ENCODE measurements around the gene SCCPDH.
A peak's percentile ranks its signal among the peaks of the same experiment; 100 is the strongest.
"Not testable (repeated sequence)": the region's sequence is repeated elsewhere in the genome, so short reads cannot be mapped to it uniquely, and the experiment has no call there.

SCCPDH gene

GRCh38 chr1:246708166-246708565 lies 16.0 kb upstream of the SCCPDH start:
- DNase-seq = no peak

- DNase-seq = no peak
Measured at GRCh38 chr1:246709196-246709595, 15.0 kb upstream of the SCCPDH start.

GRCh38 chr1:246709835-246710234 lies 14.4 kb upstream of the SCCPDH start:
- no peak for DNase-seq

- DNase-seq = no peak
Measured at GRCh38 chr1:246711548-246712003, 12.6 kb upstream of the SCCPDH start.

GRCh38 chr1:246712428-246712827 lies 11.8 kb upstream of the SCCPDH start:
- DNase-seq = not testable (repeated sequence)

GRCh38 chr1:246719361-246719760 lies 4.8 kb upstream of the SCCPDH start:
- not testable (repeated sequence) for DNase-seq

GRCh38 chr1:246720814-246721213 lies 3.4 kb upstream of the SCCPDH start:
- not testable (repeated sequence) for DNase-seq

GRCh38 chr1:246722720-246723119 lies 1.5 kb upstream of the SCCPDH start:
- no peak for DNase-seq

- peak; percentile 88 for DNase-seq
Measured at GRCh38 chr1:246724731-246725095, 504 bp downstream of the SCCPDH start.

GRCh38 chr1:246725191-246725590 lies 982 bp downstream of the SCCPDH start:
- peak; percentile 38 for DNase-seq

- DNase-seq = no peak
Measured at GRCh38 chr1:246726255-246726679, 2.1 kb downstream of the SCCPDH start.

- no peak for DNase-seq
Measured at GRCh38 chr1:246726881-246727280, 2.7 kb downstream of the SCCPDH start.

GRCh38 chr1:246727594-246727993 lies 3.4 kb downstream of the SCCPDH start:
- DNase-seq = no peak

GRCh38 chr1:246728311-246728710 lies 4.1 kb downstream of the SCCPDH start:
- DNase-seq = no peak

GRCh38 chr1:246729040-246729439 lies 4.8 kb downstream of the SCCPDH start:
- not testable (repeated sequence) for DNase-seq

GRCh38 chr1:246730839-246731238 lies 6.6 kb downstream of the SCCPDH start:
- no peak for DNase-seq

GRCh38 chr1:246731873-246732272 lies 7.7 kb downstream of the SCCPDH start:
- DNase-seq = not testable (repeated sequence)

GRCh38 chr1:246733704-246734103 lies 9.5 kb downstream of the SCCPDH start:
- DNase-seq = no peak

GRCh38 chr1:246734866-246735265 lies 10.7 kb downstream of the SCCPDH start:
- DNase-seq = no peak

- no peak for DNase-seq
Measured at GRCh38 chr1:246735735-246736134, 11.5 kb downstream of the SCCPDH start.

GRCh38 chr1:246742396-246742795 lies 18.2 kb downstream of the SCCPDH start:
- no peak for DNase-seq

GRCh38 chr1:246746155-246746554 lies 21.9 kb downstream of the SCCPDH start:
- not testable (repeated sequence) for DNase-seq

- DNase-seq = no peak
Measured at GRCh38 chr1:246748006-246748405, 23.8 kb downstream of the SCCPDH start.

- no peak for DNase-seq
Measured at GRCh38 chr1:246748867-246749266, 24.7 kb downstream of the SCCPDH start.

GRCh38 chr1:246750752-246751151 lies 26.5 kb downstream of the SCCPDH start:
- DNase-seq = no peak

Measured in eye (tissue), 1 donor.